ENCODE results near the gene SLX9. TPM values are rescaled to one million over a fixed set of nuclear protein-coding genes. Genes with fewer than 3 reads are reported as not detected.

Gene SLX9
- total RNA-seq, 3 donors from 2014 or later, result 15.8 to 17.7 (median 17.0) TPM

GRCh38 chr21:45000637-45001133 lies 60.9 kb downstream of the SLX9 start:
- Histone ChIP-seq H3K27me3 (no peaks in the 10 kb centered on the region), H3K27ac (peak overlapping the region; percentile 61 to 74), H3K36me3 (no peaks in the 10 kb centered on the region), H3K9me3 (no peaks in the 10 kb centered on the region), H3K4me3 (peak overlapping the region in 2 of 3 donors; percentile 38 to 56), H3K4me1 (peaks cover 0 to 8% of the 10 kb centered on the region in 2 donors)
- DNase-seq (ENCODE audit: low spot score in 2 of 2), result no peak
- intact Hi-C loops (cut with DNase I; ENCODE audit: low total_unique reads), result no loop called here
- no peak for TF ChIP-seq POLR2AphosphoS5 (IDR thresholded peaks at IDR 0.05)
- TF ChIP-seq POLR2A (IDR thresholded peaks at IDR 0.05), result no peak
- TF ChIP-seq, protein P1, sequence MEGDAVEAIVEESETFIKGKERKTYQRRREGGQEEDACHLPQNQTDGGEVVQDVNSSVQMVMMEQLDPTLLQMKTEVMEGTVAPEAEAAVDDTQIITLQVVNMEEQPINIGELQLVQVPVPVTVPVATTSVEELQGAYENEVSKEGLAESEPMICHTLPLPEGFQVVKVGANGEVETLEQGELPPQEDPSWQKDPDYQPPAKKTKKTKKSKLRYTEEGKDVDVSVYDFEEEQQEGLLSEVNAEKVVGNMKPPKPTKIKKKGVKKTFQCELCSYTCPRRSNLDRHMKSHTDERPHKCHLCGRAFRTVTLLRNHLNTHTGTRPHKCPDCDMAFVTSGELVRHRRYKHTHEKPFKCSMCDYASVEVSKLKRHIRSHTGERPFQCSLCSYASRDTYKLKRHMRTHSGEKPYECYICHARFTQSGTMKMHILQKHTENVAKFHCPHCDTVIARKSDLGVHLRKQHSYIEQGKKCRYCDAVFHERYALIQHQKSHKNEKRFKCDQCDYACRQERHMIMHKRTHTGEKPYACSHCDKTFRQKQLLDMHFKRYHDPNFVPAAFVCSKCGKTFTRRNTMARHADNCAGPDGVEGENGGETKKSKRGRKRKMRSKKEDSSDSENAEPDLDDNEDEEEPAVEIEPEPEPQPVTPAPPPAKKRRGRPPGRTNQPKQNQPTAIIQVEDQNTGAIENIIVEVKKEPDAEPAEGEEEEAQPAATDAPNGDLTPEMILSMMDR (IDR thresholded peaks at IDR 0.05), result no peak

- DNase-seq (ENCODE audit: low spot score in 2 of 2), result peak; percentile 77 to 85
- peak overlapping the region in 2 of 3 donors; percentile 38 to 56 for H3K4me3 ChIP-seq
Measured at GRCh38 chr21:45001134-45002095, 61.6 kb downstream of the SLX9 start.

DNA sequence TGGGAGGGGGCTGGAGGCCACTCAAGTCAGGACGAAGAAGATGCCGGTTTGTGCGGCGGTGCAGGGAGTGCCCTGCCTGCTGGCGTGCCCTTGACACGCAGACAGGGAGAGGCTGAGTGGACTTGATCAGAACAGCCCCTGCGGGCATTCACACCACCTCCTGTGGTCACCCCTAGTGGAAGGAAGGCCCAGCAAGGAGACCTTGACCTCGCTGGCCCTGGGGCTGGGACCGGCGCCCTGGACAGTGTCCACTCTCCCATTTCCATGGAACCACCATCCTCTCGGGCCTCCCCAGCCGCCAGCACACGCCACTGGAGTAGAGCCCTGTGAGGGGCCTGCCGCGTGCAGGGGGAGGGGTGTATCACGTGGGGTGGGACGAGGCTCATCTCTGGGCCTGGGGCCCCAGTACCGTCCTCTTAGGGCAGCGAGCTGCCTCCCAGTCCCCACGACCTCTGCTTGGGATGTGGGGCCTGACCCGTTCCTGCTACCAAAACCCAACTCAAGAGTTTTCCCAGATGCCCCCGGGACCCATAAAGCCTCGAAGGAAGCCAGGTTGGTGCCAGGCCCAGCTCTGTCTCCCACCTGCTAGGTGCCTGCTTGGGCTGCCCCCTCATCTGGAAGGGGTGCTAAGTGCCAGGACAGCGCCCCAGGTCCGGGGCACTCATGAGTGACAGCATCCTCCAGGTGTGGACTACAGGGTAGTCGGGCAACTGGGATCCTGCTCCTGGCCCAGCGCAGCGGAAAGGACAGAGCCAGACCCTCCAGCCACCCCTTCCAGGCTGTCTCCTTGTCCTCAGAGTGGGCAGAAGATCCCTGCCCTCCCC lies 62.8 kb downstream of the SLX9 start:
- DNase-seq (ENCODE audit: low spot score in 2 of 2), result no peak
- Histone ChIP-seq H3K27ac (peak overlapping the region; percentile 75 to 80), H3K4me3 (no peak overlapping the region), H3K27me3 (no peaks in the 10 kb centered on the region), H3K9me3 (no peaks in the 10 kb centered on the region), H3K36me3 (no peaks in the 10 kb centered on the region), H3K4me1 (peaks cover 0 to 8% of the 10 kb centered on the region in 2 donors)
- intact Hi-C loops (cut with DNase I; ENCODE audit: low total_unique reads), result no loop called here
- TF ChIP-seq POLR2A (IDR thresholded peaks at IDR 0.05), result no peak
- TF ChIP-seq, protein P1 (IDR thresholded peaks at IDR 0.05), result no peak
- no peak for TF ChIP-seq POLR2AphosphoS5 (IDR thresholded peaks at IDR 0.05)

More at GRCh38 chr21:45001134-45002095, 61.6 kb downstream of the SLX9 start:
- intact Hi-C loops (cut with DNase I; ENCODE audit: low total_unique reads), result no loop called here
- no peaks in the 10 kb centered on the region for H3K36me3 ChIP-seq
- no peaks in the 10 kb centered on the region for H3K9me3 ChIP-seq
- no peaks in the 10 kb centered on the region for H3K27me3 ChIP-seq
- H3K4me1 ChIP-seq, result peaks cover 0 to 8% of the 10 kb centered on the region in 2 donors
- H3K27ac ChIP-seq, result peak overlapping the region; percentile 61 to 74
- no peak for TF ChIP-seq POLR2A (IDR thresholded peaks at IDR 0.05)
- TF ChIP-seq, protein P1 (IDR thresholded peaks at IDR 0.05), result no peak
- peak in 1 of 3 donors; percentile 13 for TF ChIP-seq POLR2AphosphoS5 (IDR thresholded peaks at IDR 0.05)

GRCh38 chr21:45003331-45004058 lies 63.7 kb downstream of the SLX9 start:
- Histone ChIP-seq H3K9me3 (no peaks in the 10 kb centered on the region), H3K27me3 (no peaks in the 10 kb centered on the region), H3K27ac (peak overlapping the region; percentile 75 to 80), H3K4me1 (peaks cover 0 to 8% of the 10 kb centered on the region in 2 donors), H3K4me3 (no peak overlapping the region), H3K36me3 (no peaks in the 10 kb centered on the region)
- DNase-seq (ENCODE audit: low spot score in 2 of 2), result no peak
- intact Hi-C loops (cut with DNase I; ENCODE audit: low total_unique reads), result no loop called here
- no peak for TF ChIP-seq POLR2AphosphoS5 (IDR thresholded peaks at IDR 0.05)
- TF ChIP-seq POLR2A (IDR thresholded peaks at IDR 0.05), result no peak
- TF ChIP-seq, protein P1 (IDR thresholded peaks at IDR 0.05), result no peak

All from breast epithelium (tissue), 4 donors.